Retinal pigment epithelial cell (primary cell): ENCODE measurements around the gene NKAIN2.

Experiments
- DNase-seq: peaks from one replicate; pipeline ENCODE4 v3.0.0-alpha.2; 2010; ENCODE audit warnings: low read depth
- H3K4me3 ChIP-seq: 2 replicates; pipeline ENCODE4 v1.5.1; 2011; ENCODE audit warnings: mild to moderate bottlenecking, low read length, control low read depth, moderate library complexity
- TF ChIP-seq, protein P1 (sequence below): conservative IDR thresholded peaks from 2 replicates; pipeline ENCODE4 v1.5.1; 2011; ENCODE audit warnings: low read depth, low read length, control low read depth, inconsistent platforms

NKAIN2 gene

DNA sequence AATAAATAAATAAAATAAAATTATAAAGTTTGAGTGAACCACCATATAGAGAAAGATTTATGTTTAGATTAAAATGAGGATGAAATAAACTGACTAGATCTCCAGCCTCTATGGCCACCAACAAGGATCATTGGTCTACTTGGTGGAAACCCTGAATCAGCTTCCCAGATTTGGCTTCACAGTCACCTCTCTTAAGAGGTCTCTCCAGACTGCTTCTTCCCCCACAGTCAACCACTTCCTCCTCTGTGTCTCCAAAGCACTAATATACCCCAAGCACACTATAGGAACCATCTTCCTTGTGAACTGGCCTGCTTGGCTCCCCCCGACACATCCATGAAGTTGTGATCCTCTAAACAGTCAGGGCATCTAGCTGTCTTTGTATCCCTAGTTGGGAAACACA is 629.0 kb downstream of the NKAIN2 start:
- H3K4me3 ChIP-seq, result no peak overlapping the region
- TF ChIP-seq, protein P1, sequence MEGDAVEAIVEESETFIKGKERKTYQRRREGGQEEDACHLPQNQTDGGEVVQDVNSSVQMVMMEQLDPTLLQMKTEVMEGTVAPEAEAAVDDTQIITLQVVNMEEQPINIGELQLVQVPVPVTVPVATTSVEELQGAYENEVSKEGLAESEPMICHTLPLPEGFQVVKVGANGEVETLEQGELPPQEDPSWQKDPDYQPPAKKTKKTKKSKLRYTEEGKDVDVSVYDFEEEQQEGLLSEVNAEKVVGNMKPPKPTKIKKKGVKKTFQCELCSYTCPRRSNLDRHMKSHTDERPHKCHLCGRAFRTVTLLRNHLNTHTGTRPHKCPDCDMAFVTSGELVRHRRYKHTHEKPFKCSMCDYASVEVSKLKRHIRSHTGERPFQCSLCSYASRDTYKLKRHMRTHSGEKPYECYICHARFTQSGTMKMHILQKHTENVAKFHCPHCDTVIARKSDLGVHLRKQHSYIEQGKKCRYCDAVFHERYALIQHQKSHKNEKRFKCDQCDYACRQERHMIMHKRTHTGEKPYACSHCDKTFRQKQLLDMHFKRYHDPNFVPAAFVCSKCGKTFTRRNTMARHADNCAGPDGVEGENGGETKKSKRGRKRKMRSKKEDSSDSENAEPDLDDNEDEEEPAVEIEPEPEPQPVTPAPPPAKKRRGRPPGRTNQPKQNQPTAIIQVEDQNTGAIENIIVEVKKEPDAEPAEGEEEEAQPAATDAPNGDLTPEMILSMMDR, result no peak
- DNase-seq, result no peak

DNA sequence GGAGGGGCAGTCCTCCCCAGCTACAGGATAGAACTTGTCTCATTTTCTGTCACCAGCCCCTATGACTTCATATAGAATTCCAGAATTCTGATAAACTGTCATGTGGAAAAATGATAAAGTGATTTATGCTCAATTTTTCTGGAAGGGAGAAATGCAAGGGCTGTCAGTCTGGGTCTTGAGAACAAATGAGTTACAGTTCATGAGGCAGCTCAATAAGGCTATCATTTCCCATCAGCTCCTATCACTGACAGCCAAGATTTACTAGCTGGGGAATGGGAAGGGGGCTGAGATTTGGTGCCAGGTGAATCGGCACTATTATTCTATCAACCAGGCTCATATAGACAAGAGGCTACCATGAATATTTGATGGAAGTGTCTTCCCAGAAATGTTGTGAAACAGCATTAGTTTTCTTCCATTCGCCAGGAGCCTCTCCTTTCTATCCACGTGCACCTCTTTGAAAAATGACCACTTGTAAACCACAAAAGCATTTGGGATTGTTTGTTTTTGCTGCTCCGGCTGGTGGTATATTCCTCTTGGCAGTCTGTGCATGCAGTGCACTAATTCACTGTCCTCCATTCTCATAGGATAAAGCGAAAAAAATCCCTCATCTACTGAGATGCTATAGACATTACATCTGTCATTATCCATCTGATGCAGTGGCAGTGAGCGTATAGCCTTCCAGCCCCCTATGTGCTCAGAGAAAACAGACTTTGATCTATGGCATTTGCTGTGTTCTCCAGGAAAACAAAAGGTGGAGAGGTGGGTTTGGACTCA is 629.9 kb downstream of the NKAIN2 start:
- H3K4me3 ChIP-seq, result no peak overlapping the region
- TF ChIP-seq, protein P1, result no peak
- DNase-seq, result no peak

DNA sequence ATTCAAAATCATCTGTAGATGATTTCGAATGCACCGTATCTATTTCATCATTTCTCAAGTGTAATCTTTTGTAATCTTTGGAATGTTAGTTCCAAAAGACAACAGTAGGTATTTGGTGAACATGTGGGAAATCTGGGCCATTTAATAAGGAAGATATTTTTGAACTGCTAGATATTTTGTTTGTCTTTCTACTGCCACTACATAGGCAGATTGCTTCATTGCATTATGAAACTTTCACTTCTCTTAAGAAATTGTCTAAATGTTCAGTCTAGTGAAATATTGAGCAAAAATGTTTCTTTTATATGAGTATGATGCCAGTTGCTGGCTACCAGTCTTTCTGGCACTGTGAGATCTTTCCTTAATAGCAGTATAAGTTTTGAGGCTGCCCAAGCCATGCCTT is 630.8 kb downstream of the NKAIN2 start:
- DNase-seq, result no peak
- H3K4me3 ChIP-seq, result no peak overlapping the region
- TF ChIP-seq, protein P1, result no peak

DNA sequence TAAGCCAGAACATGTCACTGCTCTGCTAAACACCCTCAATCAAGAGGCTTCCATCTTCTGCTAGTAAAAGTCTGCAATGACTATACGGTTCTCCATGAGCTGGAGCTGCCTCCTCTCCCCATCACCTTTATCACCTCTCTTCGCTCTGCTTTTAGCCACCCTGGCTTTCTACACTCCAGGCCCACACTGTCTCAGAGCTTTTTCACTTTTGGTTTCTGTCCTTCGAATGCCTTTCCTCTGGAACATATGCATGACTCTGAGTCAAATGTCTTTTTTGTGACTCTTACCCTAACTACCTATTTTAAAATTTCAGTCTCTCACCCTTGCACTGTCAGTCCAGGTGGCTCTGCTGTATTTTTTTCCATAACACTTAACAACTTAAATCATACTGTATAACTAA is 633.1 kb downstream of the NKAIN2 start:
- H3K4me3 ChIP-seq, result no peak overlapping the region
- TF ChIP-seq, protein P1, result no peak
- no peak for DNase-seq

DNA sequence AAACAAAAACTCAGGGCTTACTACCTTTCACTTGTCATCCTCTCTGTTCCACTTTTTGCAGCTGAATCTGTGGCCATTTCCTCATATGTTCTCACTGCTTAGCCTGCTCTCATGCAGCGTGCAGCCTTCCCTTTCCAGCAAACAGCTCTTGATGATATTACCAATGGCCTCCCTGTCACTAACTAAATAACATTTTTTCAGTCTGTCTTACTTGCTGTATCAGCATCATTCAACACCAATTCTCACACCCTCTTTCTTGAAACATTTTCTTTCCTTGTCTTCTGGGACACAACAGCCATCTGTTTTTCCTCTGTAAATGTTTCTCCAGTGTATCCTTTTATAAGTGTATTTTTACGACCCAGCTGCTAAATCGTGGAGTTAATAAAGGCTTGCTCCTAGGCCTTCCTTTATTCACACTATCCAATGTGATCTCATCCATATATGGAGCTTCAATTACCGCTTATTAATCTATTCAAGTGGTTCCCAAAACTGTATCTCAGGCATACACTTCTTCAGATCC is 634.9 kb downstream of the NKAIN2 start:
- no peak overlapping the region for H3K4me3 ChIP-seq
- TF ChIP-seq, protein P1, result no peak
- no peak for DNase-seq

DNA sequence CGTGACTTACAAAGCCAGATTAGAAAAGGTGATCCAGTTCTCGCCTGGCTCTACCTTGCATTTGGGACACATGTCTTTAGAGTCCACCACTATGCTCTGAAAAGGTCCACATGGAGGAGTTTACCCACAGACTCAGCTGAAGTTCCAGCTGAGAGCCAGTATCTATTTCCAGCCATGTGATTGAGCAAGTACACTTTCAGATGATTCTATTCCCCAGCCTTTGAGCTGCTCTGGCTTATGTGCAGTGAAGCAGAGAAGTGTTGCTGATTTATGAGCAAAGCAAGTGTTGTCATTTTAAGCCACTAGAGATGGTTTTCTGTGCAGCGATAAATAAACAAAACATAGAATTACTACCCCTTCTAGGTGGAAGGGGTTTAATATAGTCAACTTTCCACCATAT is 637.8 kb downstream of the NKAIN2 start:
- no peak for DNase-seq
- TF ChIP-seq, protein P1, result no peak

DNA sequence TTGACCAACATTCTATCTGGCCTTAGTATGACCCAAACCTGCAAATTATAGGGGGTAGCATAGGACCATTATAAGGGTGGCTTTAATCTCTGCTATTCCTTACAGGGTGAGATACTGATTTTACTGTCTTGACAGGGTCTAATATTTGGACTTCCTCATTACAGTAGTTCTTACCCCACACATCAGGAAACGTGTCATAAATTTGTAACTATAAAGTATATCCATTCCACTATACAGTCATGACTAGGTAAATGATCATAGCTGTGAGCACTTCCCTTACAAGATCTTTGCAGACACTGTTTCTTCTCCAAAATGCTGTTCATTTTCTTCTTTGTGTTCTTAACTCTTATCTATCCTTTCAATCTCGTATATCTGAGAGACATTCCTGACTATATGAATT is 639.9 kb downstream of the NKAIN2 start:
- TF ChIP-seq, protein P1, result no peak
- no peak for DNase-seq
- H3K4me3 ChIP-seq, result no peak overlapping the region

More for the DNA sequence above, 637.8 kb downstream of the NKAIN2 start:
- no peak overlapping the region for H3K4me3 ChIP-seq
